Measurements from ENCODE around the gene JPH3.

The JPH3 gene

DNA sequence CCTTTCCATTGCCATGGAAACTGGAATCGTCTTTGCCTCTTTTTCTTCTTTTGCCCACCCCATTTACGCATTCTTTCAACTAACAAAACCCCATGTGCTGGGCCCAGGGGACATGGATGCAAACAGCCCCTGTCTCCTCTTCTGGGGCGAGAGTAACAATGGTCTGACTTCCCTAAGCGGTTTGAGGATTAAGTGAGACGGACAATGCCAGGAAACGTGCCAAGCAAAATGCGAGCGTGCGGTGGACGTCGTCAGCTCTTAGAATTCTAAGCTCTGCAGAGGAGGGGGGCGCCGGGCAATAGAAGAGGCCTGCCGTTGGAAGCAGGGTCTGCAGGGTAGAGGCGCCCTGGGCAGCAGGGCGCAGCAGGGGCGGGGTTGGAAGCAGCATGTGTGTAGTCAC, 42.4 kb upstream of the JPH3 start:
- TF ChIP-seq ZFX (IDR thresholded peaks at IDR 0.05) = no peak
- TF ChIP-seq, protein P1, sequence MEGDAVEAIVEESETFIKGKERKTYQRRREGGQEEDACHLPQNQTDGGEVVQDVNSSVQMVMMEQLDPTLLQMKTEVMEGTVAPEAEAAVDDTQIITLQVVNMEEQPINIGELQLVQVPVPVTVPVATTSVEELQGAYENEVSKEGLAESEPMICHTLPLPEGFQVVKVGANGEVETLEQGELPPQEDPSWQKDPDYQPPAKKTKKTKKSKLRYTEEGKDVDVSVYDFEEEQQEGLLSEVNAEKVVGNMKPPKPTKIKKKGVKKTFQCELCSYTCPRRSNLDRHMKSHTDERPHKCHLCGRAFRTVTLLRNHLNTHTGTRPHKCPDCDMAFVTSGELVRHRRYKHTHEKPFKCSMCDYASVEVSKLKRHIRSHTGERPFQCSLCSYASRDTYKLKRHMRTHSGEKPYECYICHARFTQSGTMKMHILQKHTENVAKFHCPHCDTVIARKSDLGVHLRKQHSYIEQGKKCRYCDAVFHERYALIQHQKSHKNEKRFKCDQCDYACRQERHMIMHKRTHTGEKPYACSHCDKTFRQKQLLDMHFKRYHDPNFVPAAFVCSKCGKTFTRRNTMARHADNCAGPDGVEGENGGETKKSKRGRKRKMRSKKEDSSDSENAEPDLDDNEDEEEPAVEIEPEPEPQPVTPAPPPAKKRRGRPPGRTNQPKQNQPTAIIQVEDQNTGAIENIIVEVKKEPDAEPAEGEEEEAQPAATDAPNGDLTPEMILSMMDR (conservative IDR thresholded peaks at IDR 0.05) = no peak
- H3K27ac ChIP-seq = no peak overlapping the region

DNA sequence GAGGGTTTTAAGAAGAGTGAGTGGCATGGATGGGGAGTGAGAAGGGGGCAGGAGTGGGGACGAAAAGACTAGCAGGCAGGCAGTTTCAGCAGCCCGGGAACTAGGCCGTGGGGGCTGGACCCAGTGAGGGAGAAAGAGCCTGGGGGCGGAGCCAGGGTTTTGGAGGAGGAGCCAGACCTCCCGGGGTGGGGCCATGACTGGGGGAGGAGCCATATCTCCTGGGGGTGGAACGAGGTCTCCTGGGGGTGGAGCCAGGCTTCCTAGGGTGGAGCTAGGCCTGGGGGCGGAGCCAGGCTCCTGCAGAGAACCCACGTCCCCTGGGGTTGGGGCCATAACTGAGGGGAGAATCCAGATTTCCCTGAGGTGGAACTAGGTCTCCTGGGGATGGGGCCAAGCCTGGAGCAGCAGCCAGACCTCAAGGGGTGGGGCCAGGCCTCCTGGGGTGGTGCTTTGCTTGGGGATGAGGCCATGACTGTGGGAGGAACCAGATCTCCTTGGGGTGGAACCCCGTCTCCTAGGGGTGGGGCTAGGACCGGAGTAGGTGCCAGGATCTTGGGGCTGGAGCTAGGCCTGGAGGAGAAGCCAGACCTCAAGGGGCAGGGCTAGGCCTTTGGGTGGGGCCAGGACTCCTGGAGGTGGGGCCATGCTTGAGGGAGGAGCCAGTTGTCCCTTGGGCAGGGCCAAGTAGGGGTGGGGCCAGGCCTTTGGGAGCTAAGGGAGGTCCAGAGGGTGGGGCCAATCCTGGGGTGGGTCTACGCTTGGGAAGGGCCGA, 41.7 kb upstream of the JPH3 start:
- TF ChIP-seq ZFX (IDR thresholded peaks at IDR 0.05) = no peak
- TF ChIP-seq, protein P1 (conservative IDR thresholded peaks at IDR 0.05) = no peak
- H3K27ac ChIP-seq = no peak overlapping the region

DNA sequence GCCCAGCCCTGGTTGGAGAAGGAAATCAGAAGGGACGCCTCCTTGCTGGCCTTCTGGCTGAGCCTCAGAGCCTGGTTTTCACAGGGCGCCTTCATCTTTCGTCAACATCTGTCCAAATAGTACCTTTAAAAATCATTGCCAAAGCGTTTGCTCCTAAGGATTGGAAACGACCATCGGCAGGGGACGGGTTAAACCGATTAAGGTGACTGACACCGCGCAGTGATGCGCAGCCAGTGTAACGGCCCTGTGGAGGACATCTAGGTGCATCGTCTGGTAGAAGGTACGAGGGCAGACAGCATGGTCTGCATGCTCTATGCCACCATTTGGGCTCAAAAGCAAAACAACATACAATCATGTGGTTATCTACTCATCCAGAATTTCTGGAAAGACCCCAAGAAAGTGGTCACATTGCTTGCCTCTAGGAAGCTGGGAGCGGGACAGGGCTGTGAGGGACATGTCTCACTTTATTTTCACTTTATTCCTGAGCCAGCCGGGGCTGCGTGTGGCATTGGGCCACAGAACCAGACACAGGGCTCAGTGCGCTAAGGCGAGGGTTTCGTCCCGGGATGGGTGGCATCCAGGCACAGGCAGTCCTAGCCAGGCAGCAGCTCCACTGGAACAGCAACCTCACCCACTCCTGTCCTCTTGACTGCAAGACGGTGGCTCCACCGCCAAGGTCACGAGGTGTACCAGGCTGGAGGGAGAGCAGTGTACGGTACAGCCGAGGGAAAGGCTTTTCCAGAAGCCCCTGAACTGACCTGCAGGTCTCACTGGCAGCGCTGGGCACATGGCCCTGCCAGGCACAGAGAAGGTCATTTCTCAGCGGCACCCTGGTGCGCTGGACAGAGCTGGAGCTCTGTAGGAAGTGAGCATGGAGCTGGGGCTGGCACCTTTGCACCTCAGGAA, 40.9 kb upstream of the JPH3 start:
- TF ChIP-seq ZFX (IDR thresholded peaks at IDR 0.05) = no peak
- TF ChIP-seq, protein P1 (conservative IDR thresholded peaks at IDR 0.05) = no peak
- H3K27ac ChIP-seq = no peak overlapping the region

DNA sequence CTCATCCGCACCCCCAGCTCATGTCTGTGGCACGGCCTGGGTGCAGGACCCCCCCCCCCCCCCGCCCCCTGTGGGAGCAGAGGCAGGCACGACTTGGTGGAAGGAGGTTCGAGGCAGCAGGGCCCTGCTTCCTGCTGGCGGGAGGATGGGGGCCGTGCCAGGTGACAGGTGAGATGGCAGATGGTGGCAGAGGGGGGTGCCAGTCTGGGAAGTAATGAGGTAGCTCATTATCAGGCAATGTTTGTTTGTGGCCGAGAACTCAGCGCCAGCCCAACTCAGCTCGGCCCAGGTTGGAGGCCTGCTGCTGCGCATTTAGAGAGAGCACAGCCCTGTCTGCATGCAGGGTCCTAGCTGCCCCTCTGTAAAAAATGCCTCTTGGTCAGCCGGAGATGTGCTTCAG, 40.1 kb upstream of the JPH3 start:
- TF ChIP-seq, protein P1 (conservative IDR thresholded peaks at IDR 0.05) = no peak
- TF ChIP-seq ZFX (IDR thresholded peaks at IDR 0.05) = no peak
- no peak overlapping the region for H3K27ac ChIP-seq

DNA sequence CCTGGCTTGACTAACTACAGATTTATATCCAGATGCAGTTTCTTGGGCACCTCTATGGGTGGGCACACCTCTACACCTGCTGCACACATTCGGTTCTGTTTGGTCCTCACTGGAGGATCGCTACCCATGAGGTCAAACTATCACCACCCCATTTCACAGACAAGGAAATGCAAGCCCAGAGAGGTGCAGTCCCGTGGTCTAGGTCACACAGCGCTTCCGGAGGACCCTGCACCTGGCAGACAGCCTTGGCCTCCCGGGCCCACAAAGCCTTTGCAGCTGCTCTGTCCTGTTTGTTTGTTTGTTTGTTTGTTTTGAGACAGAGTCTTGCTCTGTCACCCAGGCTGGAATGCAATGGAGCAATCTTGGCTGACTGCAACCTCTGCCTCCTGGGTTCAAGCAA, 39.3 kb upstream of the JPH3 start:
- H3K27ac ChIP-seq = no peak overlapping the region
- TF ChIP-seq, protein P1 (conservative IDR thresholded peaks at IDR 0.05) = no peak
- TF ChIP-seq ZFX (IDR thresholded peaks at IDR 0.05) = no peak

DNA sequence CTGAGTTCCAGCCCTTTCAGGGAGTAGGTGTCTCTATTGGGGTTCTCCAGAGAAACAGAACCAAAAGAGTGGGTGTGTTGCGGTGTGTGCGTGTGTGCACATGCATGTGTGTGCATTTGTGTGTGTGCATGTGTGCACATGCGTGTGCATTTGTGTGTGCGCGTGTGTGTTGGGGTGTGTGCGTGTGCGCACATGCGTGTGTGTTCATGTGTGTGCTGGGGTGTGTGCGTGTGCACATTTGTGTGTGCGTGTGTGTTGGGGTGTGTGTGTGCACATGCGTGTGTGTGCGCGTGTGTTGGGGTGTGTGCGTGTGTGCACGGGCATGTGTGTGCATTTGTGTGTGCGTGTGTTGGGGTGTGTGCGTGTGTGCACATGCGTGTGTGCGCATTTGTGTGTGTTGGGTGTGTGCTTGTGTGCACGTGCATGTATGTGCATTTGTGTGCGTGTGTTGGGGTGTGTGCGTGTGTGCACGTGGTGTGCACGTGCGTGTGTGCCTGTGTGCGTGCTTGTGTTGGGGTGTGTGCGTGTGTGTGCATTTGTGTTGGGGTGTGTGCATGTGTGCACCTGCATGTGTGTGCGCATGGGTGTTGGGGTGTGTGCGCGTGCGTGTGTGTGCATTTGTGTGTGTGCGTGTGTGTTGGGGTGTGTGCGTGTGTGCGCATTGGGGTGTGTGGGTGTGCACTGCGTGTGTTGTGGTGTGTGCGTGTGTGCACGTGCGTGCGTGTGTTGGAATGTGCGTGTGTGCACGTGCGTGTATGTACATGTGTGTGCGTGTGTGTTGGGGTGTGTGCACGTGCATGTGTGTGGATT, 38.4 kb upstream of the JPH3 start:
- H3K27ac ChIP-seq = no peak overlapping the region
- TF ChIP-seq, protein P1 (conservative IDR thresholded peaks at IDR 0.05) = no peak

All from C4-2B (cell line).